ENCODE results near the gene HLA-DPB1.

GRCh38 chr6:33092385-33092784 is 16.6 kb downstream of the HLA-DPB1 start:
- no peak for TF ChIP-seq CTCF (conservative IDR thresholded peaks at IDR 0.05; ENCODE audit: low read depth, low read length)
- TF ChIP-seq EZH2 (IDR thresholded peaks at IDR 0.05; ENCODE audit: low read length, unreplicated experiment) = no peak
- TF ChIP-seq EZH2phosphoT487 (IDR thresholded peaks at IDR 0.05; ENCODE audit: borderline replicate concordance, low read length) = no peak
